NOMO-1 (cell line): Measurements from ENCODE around the gene DHX9.
A peak's percentile ranks its signal among the peaks of the same experiment; 100 is the strongest.

Experiments used
- DNase-seq, 2 experiments: peaks; one replicate each; lab custom pipeline; 2025; ENCODE audit not compliant: unreplicated experiment in 2 of 2; lab: John Stamatoyannopoulos, UW

Gene DHX9

GRCh38 chr1:182839209-182840066 lies at the start of gene DHX9:
Gene DHX9 (plus strand): TSS chr1:182839347. CDS start chr1:182842567, 3,220 bp downstream.
- DNase-seq, result peak; percentile 84 to 87

DNA sequence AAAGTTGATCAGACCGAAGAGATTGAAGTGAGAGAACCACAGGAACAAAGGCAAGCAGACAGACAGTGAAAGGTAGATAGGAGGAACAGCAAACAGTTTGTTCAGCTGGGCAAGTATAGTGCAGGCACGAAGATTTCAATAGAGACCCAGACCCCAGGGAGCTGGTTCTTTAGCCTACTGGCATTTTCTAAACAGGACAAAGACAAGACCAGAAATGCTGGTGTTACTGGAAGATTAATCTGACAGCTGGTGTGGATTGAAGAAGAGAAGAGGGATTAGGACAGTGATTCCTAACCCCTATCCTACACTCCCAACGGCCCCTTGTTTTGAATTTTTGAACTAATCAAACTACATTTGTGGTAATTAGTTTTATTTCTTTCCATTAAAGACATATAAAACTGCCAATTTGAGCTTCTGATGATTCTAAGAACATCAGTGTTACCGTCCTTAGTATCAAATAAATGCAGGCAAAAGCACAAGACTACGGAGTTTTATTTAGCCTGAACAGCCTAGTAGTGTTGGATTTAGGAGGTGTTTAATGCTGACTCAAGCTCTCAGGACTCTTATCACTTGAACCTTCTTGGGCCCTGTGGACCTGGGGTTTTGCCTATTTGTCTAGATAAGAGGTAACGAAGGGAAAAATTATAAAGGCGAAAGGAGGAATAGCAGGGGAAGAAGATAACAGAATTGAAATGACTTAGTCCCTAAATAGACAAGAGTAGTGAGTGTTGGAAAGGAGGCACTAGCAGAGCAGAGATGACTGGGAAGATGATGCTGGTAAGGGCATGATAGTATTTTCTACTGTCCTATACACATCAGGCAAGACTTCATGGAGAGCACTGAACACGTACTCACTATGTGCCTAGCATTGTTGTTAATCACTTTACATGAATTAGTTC lies 47.6 kb upstream of the DHX9 start:
- no peak for DNase-seq

DNA sequence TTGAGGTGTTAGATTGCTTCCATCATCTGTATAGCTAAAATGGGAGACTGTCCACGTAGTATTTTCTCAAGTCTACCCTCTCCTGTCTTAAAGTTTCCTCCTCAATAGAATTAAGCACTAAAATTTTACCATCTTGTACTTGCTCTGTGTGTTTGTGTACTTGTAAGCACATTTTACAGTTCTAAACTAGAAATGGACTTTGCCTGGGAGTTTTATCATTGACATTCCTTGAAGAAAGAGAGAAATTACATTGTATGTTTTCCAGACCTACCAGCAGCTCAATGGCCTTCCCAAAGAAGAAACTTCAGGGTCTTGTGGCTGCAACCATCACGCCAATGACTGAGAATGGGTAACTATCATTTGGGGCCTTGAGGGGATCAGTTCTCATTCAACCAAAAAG lies 45.1 kb upstream of the DHX9 start:
- no peak for DNase-seq

- peak in 1 of 2 experiments; percentile 11 for DNase-seq
Measured at GRCh38 chr1:182794676-182795201, 44.4 kb upstream of the DHX9 start.

DNA sequence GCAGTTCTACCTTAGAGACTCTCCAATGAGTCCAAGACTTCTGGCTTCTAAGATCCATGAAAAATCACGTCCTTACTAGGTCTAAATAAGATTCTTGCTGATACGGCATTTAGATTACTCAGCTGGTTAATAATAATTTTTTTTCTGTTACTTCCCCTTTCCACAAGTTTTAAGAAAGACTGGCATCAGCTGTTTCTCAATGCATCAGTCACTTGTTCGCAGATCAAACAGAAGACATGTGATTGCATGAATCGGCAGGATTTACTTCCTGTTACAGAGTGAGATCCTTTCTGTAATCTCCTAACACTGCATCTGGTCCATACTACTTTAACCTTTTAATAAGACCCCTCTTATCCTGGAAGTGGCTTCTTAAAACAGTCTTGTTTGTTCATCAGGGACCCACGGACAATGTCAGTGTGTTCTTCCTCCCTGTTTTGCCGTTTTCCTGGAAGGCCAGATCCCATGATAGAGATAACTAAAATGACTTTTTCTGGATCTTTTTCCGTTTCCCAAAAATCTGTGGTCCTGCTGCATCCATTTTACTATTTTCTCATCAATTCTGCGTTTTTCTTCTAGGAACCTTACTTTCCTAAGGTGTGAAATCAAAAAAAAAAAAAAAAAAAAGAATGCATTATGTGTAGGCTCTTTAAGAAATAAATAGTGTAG lies 43.5 kb upstream of the DHX9 start:
- peak; percentile 79 to 98 for DNase-seq

DNA sequence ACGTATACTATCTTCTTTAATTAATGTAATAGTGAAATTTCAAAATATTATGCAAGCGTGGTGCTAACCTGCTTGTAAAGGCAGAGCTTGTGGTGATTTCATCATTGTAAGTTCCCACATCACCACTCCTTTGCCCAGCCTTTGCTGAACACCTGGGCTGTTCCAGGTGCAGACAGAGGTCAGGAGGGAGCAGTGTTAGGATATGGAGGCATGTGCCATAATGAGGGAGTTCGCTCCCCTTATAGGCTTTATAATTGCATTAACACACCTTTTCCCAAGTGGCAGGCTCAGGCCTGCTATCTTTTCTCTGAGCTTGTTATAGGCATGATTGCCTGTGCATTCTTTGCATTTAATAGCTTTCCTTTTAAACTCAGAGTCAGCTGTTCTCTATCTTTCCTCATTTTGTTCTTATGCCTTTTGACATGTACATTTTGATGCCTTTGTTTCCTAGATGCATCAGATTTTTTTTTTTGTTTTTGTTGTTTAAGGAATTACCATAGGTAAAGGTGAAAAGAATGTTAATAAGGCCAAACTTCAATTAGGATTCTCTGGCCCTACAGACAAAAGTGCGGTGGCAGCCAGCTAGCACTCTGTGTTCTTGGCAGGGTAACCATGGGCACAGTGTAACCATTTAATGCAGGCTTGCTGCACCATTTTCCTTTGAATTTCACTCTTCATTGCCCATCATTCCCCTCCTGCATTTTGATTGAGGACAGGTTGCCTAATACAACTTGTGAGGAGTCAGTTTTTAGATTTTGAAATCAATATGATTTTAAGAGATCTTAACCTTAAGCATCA lies 36.9 kb upstream of the DHX9 start:
- no peak for DNase-seq

DNA sequence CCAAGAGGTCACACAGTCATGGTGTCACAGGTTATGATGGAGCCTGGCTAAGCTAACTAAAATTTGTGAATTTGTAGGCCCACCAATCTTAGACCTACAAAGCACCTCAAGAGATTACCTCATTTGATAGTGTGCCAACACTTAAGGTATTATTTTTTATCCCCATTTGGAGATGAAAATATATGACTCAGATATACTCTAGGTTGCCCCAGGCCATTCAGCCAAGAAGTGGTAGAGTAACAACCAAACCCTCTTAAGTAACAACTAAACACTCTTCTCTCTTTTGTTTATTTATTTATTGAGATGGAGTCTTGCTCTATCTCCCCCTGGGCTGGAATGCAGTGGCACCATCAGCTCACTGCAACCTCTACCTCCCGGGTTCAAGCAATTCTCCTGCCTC lies 35.3 kb upstream of the DHX9 start:
- DNase-seq, result no peak

GRCh38 chr1:182806015-182806678 lies 33.0 kb upstream of the DHX9 start:
- DNase-seq, result no peak

DNA sequence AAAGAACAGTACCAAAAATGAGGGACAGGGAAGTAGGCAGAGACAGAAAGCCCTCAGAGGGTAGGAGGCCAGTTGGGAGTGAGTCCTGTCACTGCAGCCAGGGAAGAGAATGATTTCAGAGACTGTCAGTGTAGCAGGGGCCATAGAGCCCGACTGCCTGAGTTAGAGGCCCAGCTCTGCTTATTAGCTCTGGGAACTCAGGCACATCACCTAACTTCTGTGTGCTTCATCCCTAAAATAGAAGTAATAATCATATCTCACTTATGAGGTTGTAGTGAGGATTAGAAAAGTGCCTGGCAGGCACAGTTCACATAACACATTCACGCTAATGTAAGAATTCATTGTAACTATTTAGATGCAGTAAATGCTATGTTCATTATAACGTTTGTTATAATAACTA lies 31.2 kb upstream of the DHX9 start:
- DNase-seq, result no peak

GRCh38 chr1:182809414-182809957 lies 29.7 kb upstream of the DHX9 start:
- peak in 1 of 2 experiments; percentile 30 for DNase-seq

- DNase-seq, result no peak
Measured at GRCh38 chr1:182811975-182812722, 27.0 kb upstream of the DHX9 start.

DNA sequence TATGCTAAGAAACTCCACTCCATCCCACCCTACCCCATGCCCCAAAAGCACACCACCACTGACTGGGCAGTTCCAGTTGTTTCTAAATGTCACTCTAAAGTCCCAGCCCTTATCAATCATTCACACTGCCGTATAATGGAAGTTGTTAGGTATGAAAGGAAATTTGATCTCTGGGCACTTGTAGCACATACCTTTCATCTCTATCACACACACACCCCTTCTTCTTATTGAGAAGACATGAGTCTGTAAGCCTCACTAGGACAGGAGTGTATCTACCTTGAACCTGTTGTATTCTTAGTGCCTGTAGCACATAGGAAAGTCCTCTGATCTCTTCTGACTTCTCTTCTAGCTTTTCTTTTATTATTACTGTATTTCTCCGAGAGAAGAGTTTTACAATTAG lies 22.3 kb upstream of the DHX9 start:
- no peak for DNase-seq

DNA sequence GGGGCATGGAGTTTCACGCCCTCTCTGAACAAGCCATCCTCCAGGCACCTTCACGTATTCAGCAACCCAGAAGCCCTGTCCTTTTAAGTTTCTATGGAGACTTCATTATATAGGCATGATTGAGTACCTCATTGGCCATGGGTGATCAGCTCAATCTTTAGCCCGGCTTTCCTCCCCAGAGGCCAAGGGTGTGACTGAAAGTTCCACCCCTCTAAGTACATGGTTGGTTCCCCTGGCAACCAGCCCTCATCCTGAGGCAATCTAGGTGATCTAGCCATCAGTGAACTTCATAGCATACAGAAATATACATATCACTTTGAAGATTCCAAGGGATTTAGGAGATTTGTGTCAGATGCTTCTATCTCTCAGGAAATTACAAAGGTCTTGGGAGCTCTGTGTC lies 21.3 kb upstream of the DHX9 start:
- DNase-seq, result no peak

- peak; percentile 42 to 69 for DNase-seq
Measured at GRCh38 chr1:182823220-182823619, 15.9 kb upstream of the DHX9 start.

DNA sequence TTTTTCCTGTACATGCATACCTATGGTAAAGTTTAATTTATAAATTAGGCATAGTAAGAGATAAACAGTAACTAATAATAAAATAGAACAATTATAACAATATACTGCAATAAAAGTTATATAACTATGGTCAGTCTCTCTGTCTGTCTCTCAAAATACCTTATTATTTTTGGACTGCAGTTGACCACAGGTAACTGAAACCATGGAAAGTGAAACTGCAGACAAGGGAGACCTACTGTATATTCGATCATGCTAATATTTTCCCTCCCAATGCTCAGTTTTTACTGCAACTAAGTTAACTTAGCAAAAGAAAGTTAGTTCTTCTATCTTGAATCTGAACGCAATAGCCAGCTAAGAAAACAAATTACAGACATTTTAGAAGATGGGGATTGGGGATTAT lies 12.3 kb upstream of the DHX9 start:
- DNase-seq, result no peak

DNA sequence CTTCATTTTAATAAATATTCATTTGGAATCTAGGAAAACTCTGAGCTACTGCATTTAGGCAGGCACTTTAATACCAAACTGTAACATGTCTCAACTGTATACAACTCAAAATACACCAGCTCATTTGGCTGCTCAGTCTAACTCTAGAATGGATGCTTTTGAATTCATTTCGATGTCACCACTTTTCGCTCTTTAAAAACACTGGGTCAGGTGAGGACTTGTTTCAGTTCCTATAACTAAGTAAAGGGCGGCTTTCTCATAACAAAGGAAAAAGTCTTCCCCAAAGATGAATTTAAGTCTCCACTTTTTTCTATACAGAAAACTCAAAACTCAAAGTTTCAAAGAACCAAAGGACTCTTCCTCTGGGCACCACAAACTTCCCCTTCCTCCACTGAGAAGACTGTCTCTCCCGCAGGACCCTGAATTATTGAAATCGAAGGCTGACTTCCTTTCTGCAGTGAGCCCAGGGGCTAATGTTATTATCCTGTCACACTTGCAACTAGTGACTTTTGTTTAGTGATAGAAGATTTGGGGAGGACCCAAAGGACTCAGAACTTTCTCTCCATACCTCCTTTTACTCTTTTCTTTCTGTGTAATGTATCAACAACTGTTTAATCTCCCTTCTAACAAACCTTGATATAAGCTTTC lies 9.7 kb upstream of the DHX9 start:
- peak in 1 of 2 experiments; percentile 40 for DNase-seq

GRCh38 chr1:182833271-182833670 lies 5.9 kb upstream of the DHX9 start:
- no peak for DNase-seq

GRCh38 chr1:182834326-182834725 lies 4.8 kb upstream of the DHX9 start:
- no peak for DNase-seq
